HK-2 (cell line): ENCODE data around the gene SLC27A5.
A peak's percentile ranks its signal among the peaks of the same experiment; 100 is the strongest.
"Not testable (repeated sequence)": the region's sequence is repeated elsewhere in the genome, so short reads cannot be mapped to it uniquely, and the experiment has no call there.

ENCODE experiments used
- DNase-seq: peaks from one replicate; pipeline ENCODE4 v3.0.0-alpha.2; 2018; ENCODE audit not compliant: unreplicated experiment

Gene SLC27A5

DNA sequence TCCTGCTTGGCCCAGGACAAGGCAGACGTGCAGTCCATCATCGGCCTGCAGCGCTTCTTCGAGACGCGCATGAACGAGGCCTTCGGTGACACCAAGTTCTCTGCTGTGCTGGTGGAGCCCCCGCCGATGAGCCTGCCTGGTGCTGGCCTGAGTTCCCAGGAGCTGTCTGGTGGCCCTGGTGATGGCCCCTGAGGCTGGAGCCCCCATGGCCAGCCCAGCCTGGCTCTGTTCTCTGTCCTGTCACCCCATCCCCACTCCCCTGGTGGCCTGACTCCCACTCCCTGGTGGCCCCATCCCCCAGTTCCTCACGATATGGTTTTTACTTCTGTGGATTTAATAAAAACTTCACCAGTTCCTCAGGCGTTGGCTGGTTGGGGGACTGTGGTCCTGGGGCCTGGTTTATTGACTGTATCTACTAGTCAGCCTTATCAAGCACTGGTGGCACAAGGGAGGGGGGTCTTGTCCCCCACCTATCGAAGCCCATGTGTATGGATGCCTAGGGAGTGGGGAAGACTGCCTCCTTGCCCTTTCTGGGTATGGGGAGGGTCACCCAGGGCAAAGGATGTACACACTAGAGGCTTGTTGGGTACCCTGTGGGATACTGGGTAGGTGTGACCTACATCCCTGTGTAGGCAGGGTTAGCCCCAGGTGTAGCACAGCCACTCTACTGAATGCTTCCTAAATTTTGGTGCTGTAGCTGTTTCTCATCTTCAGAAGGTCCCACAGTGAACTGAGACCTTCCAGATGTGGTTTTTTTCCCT is 38.8 kb upstream of the SLC27A5 start:
- no peak for DNase-seq

DNA sequence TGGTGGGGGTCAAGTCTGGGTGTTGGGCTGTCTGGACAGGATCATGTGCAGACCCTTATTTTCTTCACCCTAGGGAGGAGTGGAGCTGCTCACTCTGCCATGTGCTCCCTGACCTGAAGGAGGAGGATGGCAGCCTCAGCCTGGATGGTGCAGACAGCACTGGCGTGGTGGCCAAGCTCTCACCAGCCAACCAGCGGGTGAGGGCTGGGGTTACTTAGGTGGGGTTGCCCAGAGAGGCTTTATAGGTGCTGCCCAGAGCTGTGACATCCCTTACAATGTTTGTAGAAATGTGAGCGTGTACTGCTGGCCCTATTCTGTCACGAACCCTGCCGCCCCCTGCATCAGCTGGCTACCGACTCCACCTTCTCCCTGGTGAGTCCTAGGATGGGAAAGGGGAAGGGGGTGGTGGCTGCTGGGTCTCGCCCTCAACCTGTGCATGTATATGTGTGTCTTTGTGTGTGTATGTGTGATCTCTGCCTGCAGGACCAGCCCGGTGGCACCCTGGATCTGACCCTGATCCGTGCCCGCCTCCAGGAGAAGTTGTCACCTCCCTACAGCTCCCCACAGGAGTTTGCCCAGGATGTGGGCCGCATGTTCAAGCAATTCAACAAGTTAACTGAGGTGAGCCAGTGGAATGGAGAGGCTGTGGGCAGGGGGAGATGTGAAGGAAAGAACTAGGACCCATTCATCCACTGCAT is 38.0 kb upstream of the SLC27A5 start:
- DNase-seq, result no peak

DNA sequence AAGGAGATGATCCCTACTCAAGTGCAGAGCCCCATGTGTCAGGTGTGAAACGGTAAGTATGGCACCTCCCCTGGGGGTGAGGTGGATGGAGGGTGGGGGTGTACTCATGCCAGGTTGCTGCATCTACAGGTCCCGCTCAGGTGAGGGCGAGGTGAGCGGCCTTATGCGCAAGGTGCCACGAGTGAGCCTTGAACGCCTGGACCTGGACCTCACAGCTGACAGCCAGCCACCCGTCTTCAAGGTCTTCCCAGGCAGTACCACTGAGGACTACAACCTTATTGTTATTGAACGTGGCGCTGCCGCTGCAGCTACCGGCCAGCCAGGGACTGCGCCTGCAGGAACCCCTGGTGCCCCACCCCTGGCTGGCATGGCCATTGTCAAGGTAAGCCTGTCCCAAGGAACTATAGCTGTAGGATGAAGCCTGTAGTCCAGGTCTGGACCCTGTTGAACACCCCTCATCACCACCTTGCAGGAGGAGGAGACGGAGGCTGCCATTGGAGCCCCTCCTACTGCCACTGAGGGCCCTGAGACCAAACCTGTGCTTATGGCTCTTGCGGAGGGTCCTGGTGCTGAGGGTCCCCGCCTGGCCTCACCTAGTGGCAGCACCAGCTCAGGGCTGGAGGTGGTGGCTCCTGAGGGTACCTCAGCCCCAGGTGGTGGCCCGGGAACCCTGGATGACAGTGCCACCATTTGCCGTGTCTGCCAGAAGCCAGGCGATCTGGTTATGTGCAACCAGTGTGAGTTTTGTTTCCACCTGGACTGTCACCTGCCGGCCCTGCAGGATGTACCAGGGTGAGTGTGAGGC is 37.3 kb upstream of the SLC27A5 start:
- no peak for DNase-seq

DNA sequence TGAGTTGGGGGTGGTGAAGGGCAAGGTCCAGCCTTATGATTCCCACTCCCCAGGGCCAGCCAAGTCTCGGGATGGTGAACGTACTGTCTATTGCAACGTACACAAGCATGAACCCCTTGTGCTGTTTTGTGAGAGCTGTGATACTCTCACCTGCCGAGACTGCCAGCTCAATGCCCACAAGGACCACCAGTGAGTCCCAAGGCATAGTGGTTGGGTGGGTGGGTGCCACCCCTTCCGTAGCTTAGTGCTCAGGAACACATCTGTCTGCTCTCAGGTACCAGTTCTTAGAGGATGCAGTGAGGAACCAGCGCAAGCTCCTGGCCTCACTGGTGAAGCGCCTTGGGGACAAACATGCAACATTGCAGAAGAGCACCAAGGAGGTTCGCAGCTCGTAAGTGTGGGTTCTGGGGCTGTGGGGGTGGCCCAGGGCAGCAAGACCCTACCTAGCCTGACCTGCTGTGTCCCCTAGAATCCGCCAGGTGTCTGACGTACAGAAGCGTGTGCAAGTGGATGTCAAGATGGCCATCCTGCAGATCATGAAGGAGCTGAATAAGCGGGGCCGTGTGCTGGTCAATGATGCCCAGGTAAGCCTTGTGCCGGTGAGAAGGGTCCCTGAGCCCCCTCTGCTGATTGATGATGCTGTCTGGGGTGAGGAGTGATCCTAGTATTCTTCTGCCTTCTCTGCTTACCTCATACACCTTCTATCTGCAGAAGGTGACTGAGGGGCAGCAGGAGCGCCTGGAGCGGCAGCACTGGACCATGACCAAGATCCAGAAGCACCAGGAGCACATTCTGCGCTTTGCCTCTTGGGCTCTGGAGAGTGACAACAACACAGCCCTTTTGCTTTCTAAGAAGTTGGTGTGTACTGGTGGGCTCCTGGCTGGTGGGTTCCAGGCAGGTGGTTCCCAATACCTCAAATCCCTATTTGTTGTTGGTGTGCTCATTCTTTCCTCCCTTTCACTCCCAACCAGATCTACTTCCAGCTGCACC is 35.8 kb upstream of the SLC27A5 start:
- no peak for DNase-seq

DNA sequence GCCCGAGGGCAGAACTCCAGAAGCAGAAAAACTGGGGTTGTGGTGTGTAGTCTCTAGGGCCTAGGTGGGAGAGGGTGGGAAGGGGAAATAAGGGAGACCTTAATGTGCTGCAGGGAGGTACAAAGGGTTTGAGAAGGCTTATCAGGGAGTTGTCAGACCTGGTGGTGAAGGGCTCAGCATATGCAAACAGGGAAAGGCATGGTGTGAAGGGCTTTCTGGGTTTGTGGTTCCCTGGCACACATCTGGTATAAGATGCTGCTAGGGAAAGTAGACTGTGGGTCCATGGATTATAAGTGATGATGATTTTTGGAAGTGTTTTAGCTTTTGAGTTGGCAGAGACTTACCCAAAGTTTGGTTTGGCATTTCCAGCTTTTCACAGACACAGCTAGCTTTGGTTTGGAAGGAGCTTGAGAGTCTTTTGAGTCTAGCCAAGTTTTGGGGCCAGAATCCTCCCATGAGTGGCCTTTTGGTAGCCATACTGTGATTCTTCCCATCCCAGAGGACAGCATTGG is 34.3 kb upstream of the SLC27A5 start:
- DNase-seq, result no peak

DNA sequence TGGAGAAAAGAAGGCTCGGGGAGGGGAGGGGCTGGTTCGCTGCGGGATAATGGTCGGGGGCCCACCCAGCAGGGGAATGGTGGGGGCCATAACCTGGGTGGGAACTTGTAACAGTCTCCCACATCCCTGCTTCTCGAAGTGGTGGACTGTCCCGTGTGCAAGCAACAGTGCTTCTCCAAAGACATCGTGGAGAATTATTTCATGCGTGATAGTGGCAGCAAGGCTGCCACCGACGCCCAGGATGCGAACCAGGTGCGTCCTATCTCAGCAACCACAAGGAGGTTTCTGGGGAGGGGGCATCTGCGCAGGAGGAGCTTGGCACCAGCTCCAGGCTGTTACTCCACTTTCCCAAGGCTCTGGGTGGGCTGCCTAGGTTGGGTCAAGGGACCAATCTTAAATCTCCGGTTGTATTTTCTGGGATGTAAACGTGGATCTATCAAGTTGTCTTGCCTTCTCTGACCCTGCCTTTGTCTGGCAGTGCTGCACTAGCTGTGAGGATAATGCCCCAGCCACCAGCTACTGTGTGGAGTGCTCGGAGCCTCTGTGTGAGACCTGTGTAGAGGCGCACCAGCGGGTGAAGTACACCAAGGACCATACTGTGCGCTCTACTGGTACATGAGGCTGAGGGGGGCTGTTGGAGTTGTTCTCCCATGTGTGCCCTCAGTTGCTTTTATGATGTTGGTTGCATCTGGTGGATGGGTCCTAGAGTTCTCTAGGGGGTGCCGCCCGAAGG is 33.7 kb upstream of the SLC27A5 start:
- no peak for DNase-seq

DNA sequence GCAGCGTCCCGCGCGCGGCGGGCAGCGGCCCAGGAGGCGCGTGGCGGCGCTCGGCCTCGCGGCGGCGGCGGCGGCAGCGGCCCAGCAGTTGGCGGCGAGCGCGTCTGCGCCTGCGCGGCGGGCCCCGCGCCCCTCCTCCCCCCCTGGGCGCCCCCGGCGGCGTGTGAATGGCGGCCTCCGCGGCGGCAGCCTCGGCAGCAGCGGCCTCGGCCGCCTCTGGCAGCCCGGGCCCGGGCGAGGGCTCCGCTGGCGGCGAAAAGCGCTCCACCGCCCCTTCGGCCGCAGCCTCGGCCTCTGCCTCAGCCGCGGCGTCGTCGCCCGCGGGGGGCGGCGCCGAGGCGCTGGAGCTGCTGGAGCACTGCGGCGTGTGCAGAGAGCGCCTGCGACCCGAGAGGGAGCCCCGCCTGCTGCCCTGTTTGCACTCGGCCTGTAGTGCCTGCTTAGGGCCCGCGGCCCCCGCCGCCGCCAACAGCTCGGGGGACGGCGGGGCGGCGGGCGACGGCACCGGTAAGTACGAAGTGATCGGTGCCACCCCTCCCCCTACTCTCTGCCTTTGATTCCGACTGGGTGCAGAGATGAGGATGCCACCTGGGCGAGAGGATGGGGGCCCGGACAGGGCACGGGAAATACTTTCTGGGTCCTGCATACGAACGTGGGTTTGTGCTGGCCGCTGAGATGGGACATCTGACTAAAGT is 32.9 kb upstream of the SLC27A5 start:
- no peak for DNase-seq

DNA sequence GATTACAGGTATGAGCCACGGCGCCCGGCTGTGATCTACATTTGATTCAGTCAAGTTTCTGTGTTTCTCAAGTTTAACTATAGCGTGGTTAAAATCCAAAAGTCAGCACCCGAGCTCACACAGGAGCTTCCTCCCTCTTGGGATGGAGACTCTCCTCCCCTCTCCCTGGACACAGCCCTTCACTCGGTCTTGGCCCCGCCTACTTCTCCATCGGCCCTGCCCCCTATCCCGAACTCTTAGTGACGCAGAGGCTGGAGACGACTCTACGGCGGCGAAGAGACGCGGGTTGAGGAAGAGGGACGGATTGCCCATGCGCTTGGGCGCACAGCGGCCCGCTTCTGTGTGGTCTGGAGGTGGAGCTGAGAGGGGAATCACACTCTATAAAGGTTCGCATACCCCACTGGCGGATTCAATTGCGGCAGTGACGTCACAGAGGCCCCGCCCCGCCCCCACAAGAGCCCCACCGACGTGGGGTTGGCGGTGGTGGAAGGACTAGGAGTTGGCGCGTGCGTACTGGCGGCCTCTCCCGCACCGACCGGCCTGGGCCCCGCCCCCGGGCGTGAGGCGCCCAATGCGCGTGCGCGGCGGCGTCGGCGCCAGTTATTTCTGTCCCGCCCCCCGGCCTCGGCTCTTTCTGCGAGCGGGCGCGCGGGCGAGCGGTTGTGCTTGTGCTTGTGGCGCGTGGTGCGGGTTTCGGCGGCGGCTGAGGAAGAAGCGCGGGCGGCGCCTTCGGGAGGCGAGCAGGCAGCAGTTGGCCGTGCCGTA is 32.2 kb upstream of the SLC27A5 start, which contains the start of gene TRIM28:
Gene TRIM28, plus strand, starts transcription at position 239 of the 765 bp plus-strand sequence. CDS start 694 bp downstream, outside the sequence.
- DNase-seq, result peak; percentile 100

DNA sequence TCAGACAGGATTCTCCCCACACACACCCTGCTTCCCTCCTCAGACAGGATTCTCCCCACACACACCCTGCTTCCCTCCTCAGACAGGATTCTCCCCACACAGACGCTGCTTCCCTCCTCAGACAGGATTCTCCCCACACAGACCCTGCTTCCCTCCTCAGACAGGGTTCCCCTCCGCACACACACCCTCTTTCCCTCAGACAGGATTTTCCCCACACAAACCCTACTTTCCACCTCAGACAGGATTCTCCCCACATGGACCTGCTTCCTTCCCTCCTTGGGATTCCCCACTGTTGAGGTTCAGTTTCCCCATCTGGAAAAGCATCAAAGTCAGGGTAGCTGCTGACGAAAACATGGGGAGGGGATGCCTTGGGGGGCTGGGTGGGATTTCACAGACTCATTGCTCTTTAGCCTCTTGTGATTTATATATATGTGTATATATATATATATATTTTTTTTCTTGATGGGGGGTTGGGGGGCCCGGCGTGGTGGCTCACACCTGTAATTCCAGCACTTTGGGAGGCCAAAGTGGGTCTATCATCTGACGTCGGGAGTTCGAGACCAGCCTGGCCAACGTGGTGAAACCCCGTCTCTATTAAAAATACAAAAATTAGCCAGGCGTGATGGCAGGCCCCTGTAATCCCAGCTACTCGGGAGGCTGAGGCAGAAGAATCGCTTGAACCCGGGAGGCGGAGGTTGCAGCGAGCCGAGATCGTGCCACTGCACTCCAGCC is 31.0 kb upstream of the SLC27A5 start:
- DNase-seq, result not testable (repeated sequence)

DNA sequence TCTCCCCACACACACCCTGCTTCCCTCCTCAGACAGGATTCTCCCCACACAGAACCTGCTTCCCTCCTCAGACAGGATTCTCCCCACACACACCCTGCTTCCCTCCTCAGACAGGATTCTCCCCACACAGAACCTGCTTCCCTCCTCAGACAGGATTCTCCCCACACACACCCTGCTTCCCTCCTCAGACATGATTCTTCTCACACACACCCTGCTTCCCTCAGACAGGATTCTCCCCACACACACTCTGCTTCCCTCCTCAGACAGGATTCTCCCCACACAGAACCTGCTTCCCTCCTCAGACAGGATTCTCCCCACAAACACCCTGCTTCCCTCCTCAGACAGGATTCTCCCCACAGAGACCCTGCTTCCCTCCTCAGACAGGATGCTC is 27.4 kb upstream of the SLC27A5 start:
- not testable (repeated sequence) for DNase-seq

DNA sequence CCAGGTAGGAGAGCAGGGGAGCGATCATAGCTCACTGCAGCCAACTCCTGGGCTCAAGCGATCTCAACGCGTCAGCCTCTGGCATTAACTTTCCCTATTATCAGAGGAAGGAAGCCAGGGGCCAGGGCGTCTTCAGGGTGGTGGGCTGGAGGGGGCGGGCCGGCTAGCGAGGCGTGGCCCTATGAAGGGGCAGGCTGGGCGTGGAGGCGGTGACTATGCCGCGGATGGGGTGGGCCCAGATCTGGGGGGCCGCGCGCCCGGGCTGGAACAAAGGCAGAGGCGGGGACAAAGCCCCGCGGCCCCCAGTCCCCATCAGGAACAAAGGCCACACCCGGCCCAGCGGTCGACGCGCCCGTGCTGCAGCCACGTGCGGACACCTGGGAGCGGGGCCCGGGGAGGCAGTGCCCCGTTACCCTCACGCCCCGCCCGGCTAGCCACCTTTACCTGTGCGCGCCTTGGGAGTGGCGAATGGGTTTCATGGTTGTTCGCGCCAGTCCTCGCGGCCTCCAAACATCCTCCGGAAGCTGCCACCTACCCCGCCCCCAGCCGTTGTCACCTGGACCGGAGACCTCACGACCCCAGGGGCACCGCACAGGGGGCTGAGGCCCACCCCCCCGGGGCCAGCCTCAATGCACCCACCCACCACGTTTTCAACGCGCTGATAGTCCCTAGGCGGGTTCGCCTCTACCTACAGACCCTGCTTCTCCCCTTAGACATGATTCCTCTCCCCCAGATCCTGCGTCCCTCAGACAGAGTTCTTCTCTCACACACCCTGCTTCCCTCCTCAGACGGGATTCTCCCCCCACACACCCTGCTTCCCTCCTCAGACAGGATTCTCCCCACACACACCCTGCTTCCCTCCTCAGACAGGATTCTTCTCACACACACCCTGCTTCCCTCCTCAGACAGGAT is 26.7 kb upstream of the SLC27A5 start:
- no peak for DNase-seq

DNA sequence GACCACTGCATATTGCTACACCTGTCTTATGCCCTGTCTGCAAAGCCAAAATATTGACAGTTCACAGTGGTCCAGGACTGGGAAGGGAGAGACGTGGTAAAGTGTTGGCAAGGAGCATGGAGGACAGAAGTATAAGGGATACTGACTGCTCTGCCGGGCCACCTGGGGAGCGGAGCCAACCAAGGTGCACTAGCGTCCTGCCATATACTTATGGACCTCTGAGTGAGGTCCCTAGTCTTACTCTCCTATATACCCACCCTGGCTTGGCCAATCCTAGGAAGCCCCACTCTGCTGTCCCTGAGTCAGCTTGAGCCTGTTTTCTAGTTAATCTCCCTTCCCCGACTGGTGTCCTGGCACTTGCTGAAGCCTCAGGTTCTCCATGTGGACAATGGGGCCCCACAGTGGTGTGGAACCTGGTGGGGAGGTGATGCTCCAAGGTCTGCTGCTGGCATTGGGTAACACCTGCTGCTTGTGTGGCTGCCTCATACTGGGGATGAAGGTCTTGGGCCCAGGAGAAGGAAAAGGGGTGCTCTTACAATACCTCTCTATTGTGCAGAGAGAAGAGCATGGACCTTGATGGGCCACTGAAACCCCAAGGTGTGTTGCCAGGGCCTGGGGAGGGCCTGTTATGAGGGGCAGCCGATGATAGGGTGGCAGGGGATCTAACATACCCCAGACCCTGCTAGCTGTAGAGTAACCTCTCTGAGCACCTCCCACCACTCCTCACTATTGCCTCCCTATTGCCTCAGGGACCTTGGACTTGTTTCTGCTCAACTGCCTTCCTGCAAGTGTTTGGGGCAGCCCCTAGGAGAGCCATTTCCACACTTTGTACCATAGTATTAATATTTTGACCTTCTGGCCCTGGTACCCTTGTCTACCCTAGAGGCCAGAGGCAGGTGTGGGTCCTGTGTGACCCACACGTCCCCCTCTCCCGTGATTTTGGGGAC is 25.3 kb upstream of the SLC27A5 start:
- DNase-seq, result no peak

DNA sequence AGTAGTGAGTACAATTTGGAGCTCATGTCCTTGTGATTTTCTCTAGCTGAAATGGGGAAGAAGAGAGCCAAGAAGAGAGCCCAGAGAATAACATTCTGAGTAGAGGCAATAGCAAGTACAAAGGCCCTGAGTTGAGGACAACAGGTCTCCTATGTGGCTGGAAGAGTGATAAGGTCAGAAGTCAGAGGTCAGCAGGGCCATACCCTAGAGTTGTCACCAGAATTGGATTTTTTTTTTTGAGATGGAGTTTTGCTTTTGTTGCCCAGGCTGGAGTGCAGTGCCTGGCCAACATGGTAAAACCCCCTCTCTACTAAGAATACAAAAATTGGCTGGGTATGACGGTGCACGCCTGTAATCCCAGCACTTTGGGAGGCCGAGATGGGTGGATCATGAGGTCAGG is 24.1 kb upstream of the SLC27A5 start:
- DNase-seq, result no peak

DNA sequence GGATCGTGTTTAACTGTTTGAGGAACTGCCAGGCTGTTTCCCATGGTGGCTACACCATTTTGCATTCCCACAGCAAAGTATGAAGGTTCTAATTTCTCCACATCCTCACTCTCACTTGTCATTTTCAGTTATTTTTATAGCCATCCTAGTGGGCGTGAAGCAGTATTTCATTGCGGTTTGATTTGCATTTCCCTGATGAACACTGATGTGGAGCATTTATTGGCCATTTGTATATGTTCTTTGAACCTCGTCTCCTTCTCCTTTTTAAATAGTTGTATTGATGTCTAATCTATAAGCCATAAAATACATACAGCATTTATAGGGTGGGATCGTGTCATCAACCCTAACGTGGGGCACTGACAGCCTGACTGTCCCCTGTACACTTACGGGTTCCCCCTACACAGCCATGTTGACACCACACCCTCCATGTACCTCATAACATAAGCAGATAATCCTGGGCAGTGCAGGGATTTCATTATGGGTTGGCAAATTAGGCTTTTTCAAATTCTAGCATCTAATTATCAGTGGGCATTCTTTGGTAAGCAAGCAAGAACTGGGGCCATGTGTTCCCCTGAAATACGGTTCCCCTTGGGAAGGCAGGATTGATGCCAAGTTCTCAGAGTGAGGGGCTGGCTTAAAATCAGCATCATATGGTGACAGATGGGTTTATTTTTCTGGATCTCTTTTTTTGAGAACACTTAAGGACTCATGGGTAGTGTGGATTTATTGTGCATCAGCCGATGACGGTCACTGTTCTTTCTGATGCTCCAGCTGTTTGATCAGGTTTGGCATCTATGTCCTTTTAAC is 19.4 kb upstream of the SLC27A5 start:
- no peak for DNase-seq

DNA sequence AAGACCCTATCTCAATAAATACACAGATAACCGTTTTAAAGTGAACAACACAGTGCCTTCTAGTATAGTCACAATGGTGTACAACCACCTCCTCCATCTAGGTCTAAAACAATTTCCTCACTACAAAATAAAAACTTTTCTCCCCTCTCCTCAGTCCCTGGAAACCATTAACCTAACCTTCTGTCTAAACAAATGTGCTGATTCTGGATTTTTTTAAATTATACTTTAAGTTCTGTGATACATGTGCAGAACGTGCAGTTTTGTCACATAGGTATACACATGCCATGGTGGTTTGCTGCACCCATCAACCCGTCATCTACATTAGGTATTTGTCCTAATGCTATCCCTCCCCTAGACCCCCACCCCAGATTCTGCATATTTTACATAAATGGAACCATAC is 17.6 kb upstream of the SLC27A5 start:
- DNase-seq, result no peak
